Measurements from ENCODE around the gene PHLPP1.

The PHLPP1 gene

GRCh38 chr18:62953663-62954062, 238.3 kb downstream of the PHLPP1 start:
- DNase-seq = no peak

DNA sequence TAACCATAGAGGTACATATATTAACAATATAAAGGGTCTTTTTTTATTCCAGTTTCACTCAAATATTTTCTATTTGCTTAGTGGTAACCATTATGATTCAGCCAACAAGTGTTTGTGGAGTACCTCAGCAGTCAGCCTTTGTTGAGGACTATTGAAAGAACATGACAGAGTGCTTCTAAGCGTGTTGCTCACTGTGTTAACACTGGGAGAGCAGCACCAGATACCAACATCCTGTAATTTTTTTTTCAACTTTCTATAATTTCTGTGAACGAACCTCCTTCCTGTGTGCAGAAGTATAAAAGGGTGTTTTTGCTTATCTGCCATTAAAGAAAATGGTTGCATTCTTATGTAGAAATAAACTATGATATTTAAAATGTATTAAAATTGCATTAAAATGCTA, 239.0 kb downstream of the PHLPP1 start:
- DNase-seq = no peak

DNA sequence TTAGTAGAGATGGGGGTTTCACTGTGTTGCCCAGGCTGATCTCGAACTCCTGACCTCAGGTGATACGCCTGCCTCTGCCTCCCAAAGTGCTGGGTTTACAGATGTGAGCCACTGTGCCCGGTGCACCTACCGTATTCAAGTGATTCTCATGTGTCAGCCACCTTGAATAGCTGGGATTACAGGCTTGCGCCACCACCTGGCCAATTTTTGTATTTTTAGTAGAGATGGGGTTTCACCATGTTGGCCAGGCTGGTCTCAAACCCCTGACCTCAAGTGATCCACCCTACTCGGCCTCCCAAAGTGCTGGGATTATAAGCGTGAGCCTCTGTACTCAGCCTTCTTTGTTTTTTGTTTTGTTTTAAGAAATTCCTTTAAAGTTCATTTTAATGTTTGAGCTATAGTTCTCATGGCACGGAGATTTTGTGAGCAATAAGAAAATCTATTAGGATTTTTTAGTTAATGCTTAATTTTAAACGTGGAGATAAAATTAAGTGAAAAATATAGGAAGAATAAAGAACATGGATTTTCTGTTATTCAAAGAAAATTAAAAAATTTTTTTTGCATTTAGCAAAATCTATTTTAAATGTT, 242.6 kb downstream of the PHLPP1 start:
- no peak for DNase-seq

GRCh38 chr18:62959481-62959880, 244.1 kb downstream of the PHLPP1 start:
- DNase-seq = no peak

- no peak for DNase-seq
Observed at GRCh38 chr18:62963507-62963906, 248.2 kb downstream of the PHLPP1 start.

DNA sequence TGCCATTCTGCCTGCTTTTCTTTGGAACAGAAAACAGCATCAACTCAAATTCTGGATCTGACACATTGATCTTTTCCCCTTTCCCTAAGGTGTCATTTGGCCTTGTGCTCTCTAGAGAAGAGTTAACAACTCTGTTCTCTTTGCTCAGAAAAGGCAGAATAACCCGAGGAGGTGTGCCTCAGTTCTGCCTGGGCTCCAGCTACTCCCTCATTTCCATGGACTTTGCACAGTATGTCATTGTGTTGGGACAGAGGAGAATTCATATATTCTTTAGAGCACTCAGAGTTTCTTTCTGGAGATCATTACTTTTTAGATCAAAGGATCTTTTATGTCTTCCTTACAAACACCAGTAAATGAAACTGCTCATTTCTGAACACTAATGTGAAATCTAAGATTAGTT, 249.1 kb downstream of the PHLPP1 start:
- DNase-seq = no peak

DNA sequence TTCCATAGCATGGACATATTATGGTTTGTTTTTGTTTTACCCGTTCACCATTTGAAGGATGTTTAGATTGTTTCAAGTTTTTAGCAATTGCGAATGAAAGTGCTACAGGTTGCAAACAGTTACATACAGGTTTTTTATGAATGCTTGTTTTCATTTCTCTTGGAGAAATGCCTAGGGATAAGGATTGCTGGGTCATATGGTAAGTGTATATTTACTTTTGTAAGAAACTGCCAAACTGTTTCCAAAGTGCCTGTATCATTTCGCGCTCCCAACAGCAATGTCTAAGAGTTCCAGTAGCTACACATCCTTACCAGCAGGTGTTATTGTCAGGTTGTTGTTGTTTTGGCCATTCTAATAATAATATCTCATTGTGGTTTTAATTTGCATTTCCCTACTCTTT, 251.7 kb downstream of the PHLPP1 start:
- no peak for DNase-seq

DNA sequence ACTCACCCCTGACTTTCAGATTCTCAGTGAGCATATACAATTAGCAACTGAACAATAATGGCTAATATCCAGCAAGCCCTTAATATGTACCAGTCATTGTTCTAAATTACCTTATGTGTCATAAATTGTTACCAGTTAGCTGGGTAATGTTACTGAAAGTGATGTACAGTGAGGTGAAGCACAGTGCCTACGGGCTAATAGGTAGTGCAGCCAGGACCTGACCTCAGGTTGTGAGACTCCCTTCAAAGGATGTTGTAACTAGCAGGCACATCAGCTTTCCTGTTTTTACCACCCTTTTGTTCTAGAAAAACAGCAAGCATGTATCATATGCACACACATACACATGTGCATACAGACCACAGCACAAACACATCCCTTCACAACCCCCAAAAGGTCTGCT, 258.3 kb downstream of the PHLPP1 start:
- DNase-seq = no peak

GRCh38 chr18:62974388-62974787, 259.0 kb downstream of the PHLPP1 start:
- DNase-seq = no peak

GRCh38 chr18:62974928-62975675, 259.8 kb downstream of the PHLPP1 start:
- no peak for DNase-seq

- DNase-seq = no peak
Observed at GRCh38 chr18:62975785-62976184, 260.4 kb downstream of the PHLPP1 start.

DNA sequence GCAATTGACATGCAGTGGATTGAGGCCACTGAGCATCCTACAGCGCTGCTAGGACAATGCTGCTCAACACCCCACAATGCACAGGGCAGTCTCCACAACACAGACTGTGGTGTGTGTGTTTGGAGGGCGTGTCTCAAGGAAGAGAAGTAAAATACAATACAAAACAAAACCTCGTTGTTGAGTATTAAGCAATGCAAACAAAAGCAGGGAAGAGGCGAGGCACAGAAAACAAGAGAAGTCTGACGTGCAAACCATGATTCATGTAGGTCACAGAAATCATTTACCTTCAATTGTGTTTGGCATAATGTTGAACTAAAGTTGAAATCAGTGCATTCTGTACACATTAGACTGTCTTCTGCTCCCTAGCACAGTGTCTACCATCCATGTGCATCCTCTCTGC, 260.9 kb downstream of the PHLPP1 start:
- DNase-seq = no peak

GRCh38 chr18:62977512-62977911, 262.2 kb downstream of the PHLPP1 start:
- no peak for DNase-seq

DNA sequence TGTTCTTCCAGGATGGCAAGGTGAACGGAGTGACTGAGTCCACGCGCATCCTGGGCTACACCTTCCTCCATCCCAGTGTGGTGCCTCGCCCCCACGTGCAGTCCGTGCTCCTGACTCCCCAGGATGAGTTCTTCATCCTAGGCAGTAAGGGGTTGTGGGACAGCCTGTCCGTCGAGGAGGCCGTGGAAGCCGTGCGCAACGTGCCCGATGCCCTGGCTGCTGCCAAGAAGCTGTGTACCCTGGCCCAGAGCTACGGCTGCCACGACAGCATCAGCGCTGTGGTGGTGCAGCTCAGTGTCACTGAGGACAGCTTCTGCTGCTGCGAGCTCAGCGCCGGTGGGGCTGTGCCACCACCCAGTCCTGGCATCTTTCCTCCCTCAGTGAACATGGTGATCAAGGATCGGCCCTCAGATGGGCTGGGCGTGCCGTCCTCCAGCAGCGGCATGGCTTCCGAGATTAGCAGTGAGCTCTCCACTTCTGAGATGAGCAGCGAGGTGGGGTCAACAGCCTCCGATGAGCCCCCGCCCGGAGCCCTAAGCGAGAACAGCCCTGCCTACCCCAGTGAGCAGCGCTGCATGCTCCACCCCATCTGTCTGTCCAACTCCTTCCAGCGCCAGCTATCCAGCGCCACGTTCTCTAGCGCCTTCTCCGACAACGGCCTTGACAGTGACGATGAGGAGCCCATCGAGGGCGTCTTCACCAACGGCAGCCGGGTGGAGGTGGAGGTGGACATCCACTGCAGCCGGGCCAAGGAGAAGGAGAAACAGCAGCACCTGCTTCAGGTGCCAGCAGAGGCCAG, 263.1 kb downstream of the PHLPP1 start:
- no peak for DNase-seq

GRCh38 chr18:62979176-62979575, 263.8 kb downstream of the PHLPP1 start:
- peak; percentile 37 for DNase-seq

DNA sequence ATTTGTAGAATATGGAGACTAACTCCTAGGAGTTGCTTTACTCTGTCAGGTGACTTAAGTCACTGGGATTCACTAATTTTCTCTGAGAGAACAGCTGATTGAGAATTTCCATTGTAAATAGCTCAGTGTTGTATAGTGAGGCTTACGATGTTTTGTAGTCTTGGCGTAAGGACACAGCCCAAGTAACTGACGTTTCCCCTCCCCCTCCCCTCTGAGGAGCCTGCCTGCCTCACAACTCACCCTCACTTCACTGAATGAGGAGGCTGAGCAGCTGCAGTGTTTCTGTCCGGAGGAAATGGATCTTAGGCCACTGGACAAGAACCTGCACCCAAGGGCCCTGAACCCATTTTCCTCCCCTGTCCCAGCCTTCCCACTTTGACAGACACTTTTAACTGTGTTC, 264.6 kb downstream of the PHLPP1 start:
- no peak for DNase-seq

DNA sequence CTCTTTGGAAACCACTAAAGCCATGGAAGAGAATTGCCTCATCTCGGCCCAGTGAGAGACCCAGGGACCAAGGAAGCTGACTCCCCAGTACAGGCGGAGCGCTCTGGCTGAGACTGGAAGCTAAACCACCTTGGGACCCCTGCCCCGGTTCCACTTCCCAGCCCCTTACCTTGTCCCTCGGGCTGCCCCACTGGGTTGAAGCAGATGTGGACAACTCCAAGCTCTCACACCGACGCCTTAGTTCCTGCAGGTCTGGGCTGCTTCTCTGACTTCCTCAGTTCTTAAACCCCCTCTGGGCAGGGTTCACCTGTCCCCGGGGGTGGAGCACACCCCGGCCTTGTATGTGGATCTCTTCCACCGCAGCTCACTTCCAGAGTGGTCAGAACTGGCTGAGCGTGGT, 266.2 kb downstream of the PHLPP1 start:
- DNase-seq = no peak

DNA sequence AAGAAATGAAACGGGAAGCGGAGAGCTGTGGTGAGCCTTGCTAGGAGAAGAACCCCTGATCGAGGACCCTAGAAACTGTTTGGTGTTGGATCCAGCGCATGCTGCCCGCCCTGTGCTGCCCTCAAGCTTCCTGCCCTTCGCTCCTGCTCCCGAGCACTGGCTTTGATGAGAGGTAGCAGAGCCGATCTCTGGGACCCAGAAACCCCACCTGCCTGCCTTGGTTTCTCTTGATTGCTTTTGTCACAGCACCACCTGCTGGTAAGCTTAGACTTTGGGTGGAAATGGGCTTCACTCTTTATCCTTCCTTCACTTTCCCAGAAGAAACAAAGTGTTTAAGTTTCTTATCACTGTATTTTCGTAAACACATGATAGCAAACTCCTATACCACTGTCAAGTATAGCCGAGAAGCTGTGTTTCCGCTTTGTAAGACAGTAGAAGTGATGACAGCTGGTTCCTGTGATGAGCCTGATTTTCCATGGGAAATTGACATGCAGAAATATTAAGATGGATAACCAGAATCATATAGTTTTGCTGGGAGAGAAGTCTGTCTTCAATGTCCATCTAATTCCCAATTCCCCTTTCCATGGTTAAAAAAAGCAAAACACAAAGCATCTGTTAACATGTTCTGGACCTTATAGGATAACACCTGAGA, 267.4 kb downstream of the PHLPP1 start:
- peak; percentile 36 for DNase-seq

DNA sequence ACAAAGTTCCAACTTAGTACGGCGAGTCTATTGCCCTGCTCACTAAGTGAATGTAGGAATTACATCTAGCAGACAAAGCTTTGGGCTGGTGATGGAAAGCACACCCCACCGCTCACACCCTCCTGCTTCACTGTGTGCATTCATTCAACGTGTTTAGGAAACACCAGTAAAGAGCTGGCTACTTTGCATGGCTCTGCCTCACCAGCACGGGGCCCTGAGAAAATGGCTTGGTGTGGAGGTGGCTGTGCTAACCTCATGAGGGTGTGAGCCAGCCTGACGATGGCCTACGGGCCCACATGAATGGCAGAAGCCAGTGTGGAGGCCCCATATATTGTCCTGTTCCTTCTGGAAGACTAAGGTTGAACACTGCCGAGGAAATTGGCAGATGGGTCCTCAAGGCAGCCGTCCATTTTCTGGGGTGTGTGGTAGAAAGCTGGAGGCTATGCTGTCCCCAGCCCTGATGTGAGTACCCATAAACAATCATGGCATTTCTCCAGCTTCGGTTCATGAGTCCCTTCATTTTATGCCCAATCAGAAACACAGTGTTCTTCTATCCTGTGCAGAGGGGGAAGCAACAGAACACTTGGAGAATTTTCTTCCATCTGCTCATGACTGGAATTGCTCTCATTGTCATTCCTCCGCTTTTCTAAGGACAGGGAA, 269.4 kb downstream of the PHLPP1 start:
- no peak for DNase-seq

DNA sequence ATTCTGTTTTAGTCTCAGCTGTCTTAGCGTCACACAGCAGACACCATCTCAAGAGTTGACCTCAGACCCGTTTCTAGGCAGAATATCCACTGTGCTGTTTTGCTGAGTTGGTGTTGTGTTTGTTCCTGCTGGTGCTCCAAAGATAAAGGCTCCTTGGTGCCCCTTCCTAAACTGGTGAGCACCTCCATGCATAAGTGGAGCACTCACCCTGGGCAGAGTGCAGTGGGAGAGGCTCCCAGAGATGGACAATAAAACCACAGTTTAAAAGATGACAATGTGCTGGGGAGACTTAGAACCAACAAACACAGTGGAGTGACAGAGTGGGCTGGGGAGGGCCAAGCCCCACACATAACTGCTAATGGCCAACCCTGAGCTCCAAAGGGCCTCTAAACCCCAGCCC, 271.1 kb downstream of the PHLPP1 start:
- no peak for DNase-seq

GRCh38 chr18:62987055-62987830, 271.9 kb downstream of the PHLPP1 start:
- no peak for DNase-seq

GRCh38 chr18:62987859-62988258, 272.5 kb downstream of the PHLPP1 start:
- no peak for DNase-seq
